WTC11 (cell line): ENCODE measurements around the gene SIX4. TPM values are rescaled to one million over a fixed set of nuclear protein-coding genes. Genes with fewer than 3 reads are reported as not detected.
A peak's percentile ranks its signal among the peaks of the same experiment; 100 is the strongest.

Experiments
- ATAC-seq: fragments of 200-7000 bp; cut with Tn5 transposase; 2 replicates; pipeline ENCODE4 v1.10.0; 2021; ENCODE audit warnings: mild to moderate bottlenecking, moderate library complexity
- CTCF ChIA-PET: fragments of 300-600 bp; sonication (Branson Sonifier 250); formaldehyde crosslinking; loops from one replicate; lab custom pipeline; 2021; ENCODE audit warnings: antibody characterized with exemption; lab: Charles Lee
- POLR2A ChIA-PET: fragments of 350-600 bp; sonication (Branson Sonifier 250); formaldehyde crosslinking; loops from one replicate; lab custom pipeline; 2021; ENCODE audit warnings: antibody characterized with exemption; lab: Charles Lee
- DNase-seq: peaks from one replicate; pipeline ENCODE4 v3.0.0; 2021; ENCODE audit warnings: low spot score
- H3K27ac Mint-ChIP-seq: 2 replicates; pipeline ENCODE4 v1.8.0; 2021; ENCODE audit warnings: mixed read lengths
- H3K27me3 Mint-ChIP-seq: 2 replicates; pipeline ENCODE4 v1.8.0; 2021; ENCODE audit warnings: low read depth, mild to moderate bottlenecking, moderate library complexity, mixed read lengths
- H3K36me3 Mint-ChIP-seq: 2 replicates; pipeline ENCODE4 v1.8.0; 2021; ENCODE audit warnings: mixed read lengths
- H3K4me1 Mint-ChIP-seq: 2 replicates; pipeline ENCODE4 v1.8.0; 2022; ENCODE audit warnings: mixed read lengths
- H3K4me3 Mint-ChIP-seq: 2 replicates; pipeline ENCODE4 v1.8.0; 2021; ENCODE audit warnings: mild to moderate bottlenecking, moderate library complexity, mixed read lengths
- H3K9me3 Mint-ChIP-seq: 2 replicates; pipeline ENCODE4 v1.8.0; 2021; ENCODE audit warnings: mixed read lengths
- CREB1 ChIP-seq: sonication (generic); formaldehyde crosslinking; IDR thresholded peaks from 2 replicates; pipeline ENCODE4 v1.8.0; 2023; ENCODE audit warnings: mild to moderate bottlenecking, missing genetic modification reagents
- NR3C1 ChIP-seq: sonication (generic); formaldehyde crosslinking; conservative IDR thresholded peaks from 2 replicates; pipeline ENCODE4 v1.8.1; 2023; ENCODE audit warnings: low read depth, mild to moderate bottlenecking, missing genetic modification reagents
- RELA ChIP-seq: sonication (generic); formaldehyde crosslinking; IDR thresholded peaks from 2 replicates; pipeline ENCODE4 v1.8.1; 2022; ENCODE audit warnings: missing genetic modification reagents, mild to moderate bottlenecking, borderline replicate concordance
- SOX15 ChIP-seq: fragments of 250-450 bp; sonication (Bioruptor Pico); IDR thresholded peaks from 2 replicates; pipeline ENCODE4 v1.9.0; 2021; ENCODE audit warnings: mild to moderate bottlenecking
- SP1 ChIP-seq: sonication (generic); formaldehyde crosslinking; conservative IDR thresholded peaks from 2 replicates; pipeline ENCODE4 v1.8.1; 2022; ENCODE audit warnings: missing genetic modification reagents
- ZNF121 ChIP-seq: sonication (generic); formaldehyde crosslinking; IDR thresholded peaks from 2 replicates; pipeline ENCODE4 v1.8.0; 2023; ENCODE audit warnings: missing genetic modification reagents
- ZNF317 ChIP-seq: sonication (generic); formaldehyde crosslinking; IDR thresholded peaks from 2 replicates; pipeline ENCODE4 v1.8.1; 2023; ENCODE audit warnings: low read depth, mild to moderate bottlenecking, moderate library complexity, missing genetic modification reagents, borderline replicate concordance
- ZNF416 ChIP-seq: fragments of 250-450 bp; sonication (Bioruptor Pico); IDR thresholded peaks from 2 replicates; pipeline ENCODE4 v1.9.0; 2021; ENCODE audit warnings: mild to moderate bottlenecking, inconsistent platforms
- total RNA-seq: library from RNA; stranded (reverse); gene quantifications from 3 replicates; pipeline ENCODE4 v1.2.3, GENCODE V29; 2021
- TF ChIP-seq, protein P1 (sequence below): sonication (generic); formaldehyde crosslinking; IDR thresholded peaks from 2 replicates; pipeline ENCODE4 v1.8.0; 2022; ENCODE audit warnings: mild to moderate bottlenecking, missing genetic modification reagents
- TF ChIP-seq, protein P2 (sequence below): fragments of 250-450 bp; sonication (Bioruptor Pico); IDR thresholded peaks from 2 replicates; pipeline ENCODE4 v1.9.0; 2021; ENCODE audit warnings: mild to moderate bottlenecking
- TF ChIP-seq, protein P3 (sequence below): sonication (generic); formaldehyde crosslinking; conservative IDR thresholded peaks from 2 replicates; pipeline ENCODE4 v1.8.1; 2023; ENCODE audit warnings: mild to moderate bottlenecking, low read depth, missing genetic modification reagents, moderate library complexity
- TF ChIP-seq, protein P4 (sequence below): sonication (generic); formaldehyde crosslinking; IDR thresholded peaks from 2 replicates; pipeline ENCODE4 v1.8.1; 2022; ENCODE audit warnings: low read depth, mild to moderate bottlenecking, moderate library complexity, missing genetic modification reagents, borderline replicate concordance
- TF ChIP-seq, protein P5 (sequence below): sonication (generic); formaldehyde crosslinking; IDR thresholded peaks from 2 replicates; pipeline ENCODE4 v1.8.1; 2023; ENCODE audit warnings: mild to moderate bottlenecking, moderate library complexity, missing genetic modification reagents
- TF ChIP-seq, protein P6 (sequence below): fragments of 250-450 bp; sonication (Bioruptor Pico); IDR thresholded peaks from 2 replicates; pipeline ENCODE4 v1.8.0; 2021; ENCODE audit warnings: mild to moderate bottlenecking
- TF ChIP-seq, protein P7 (sequence below): sonication (generic); formaldehyde crosslinking; IDR thresholded peaks from 2 replicates; pipeline ENCODE4 v1.8.1; 2023; ENCODE audit warnings: mild to moderate bottlenecking, missing genetic modification reagents, moderate library complexity
- TF ChIP-seq, protein P8 (sequence below): sonication (generic); formaldehyde crosslinking; IDR thresholded peaks from 2 replicates; pipeline ENCODE4 v1.8.1; 2023; ENCODE audit warnings: mild to moderate bottlenecking, missing genetic modification reagents, moderate library complexity
- TF ChIP-seq, protein P9 (sequence below): sonication (generic); formaldehyde crosslinking; IDR thresholded peaks from 2 replicates; pipeline ENCODE4 v1.8.0; 2022; ENCODE audit warnings: mild to moderate bottlenecking, missing genetic modification reagents

Gene SIX4
- total RNA-seq, 1 experiment from 2014 or later, result 41.8 TPM

DNA sequence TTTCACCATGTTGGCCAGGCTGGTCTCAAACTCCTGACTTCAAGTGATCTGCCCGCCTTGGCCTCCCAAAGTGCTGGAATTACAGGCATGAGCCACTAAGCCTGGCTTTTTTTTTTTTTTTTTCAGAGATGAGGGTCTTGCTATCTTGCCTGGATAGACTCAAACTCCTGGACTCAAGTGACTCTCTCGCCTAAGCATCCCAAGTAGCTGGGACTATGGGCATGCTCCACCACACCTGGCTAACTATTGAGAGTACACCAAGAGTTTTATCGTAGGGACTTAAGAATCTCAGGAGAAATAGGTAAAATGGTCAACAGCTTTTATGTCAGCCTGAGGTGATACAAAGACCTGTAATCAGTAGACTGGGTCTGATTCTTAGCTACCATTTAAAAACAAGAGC, 43.6 kb downstream of the SIX4 start:
- CTCF ChIA-PET, result interaction anchor here (0.9 kb wide), 1 partner anchor 349 kb away, joined by 3 read pairs; no protein-coding TSS in a partner anchor
- peaks cover 7% of the 10 kb centered on the region for H3K9me3 Mint-ChIP-seq

DNA sequence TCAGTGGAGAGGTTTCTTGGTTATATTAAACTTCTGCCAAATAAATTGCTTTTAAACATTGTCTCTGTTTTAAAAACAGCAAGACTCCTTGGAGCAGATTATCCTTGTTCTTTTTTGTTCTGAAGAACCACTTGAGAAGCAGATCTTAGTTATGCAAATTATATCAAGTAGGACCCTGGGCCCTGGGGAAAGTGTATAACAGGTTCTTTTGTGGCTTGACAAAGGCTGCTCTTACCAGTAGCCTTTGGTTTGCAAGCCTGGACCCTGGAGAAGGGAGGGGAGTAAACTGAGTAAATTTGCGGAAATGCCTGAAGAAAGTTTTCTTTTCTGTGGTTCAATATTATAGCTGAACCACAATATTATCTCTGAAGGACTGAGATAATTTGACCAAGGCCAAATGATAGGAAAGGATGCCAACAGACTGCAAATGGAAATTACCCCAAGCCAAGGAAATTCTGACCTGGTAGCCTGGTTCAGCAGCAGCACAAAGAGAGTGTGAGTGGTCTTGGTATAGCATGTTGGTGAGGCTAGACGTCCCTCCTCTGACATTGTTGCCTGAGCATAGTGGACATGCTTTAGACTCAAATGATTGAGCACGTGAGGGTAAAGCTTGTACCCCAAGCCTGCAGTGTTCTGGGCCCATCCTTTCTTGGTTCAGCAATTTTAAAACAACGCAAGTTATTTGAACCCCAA, 44.4 kb downstream of the SIX4 start:
- ATAC-seq (peak; percentile 96), DNase-seq (no peak)
- peak overlapping the region; percentile 32; the same call in 1 of the 2 replicates for H3K4me3 Mint-ChIP-seq
- H3K27ac Mint-ChIP-seq, result peak overlapping the region; percentile 71
- peaks cover 7% of the 10 kb centered on the region for H3K9me3 Mint-ChIP-seq
- POLR2A ChIA-PET, result interaction anchor here (0.6 kb wide), 1 partner anchor 42 kb away, joined by 4 read pairs; no protein-coding TSS in a partner anchor
- no peaks in the 10 kb centered on the region for H3K36me3 Mint-ChIP-seq
- peaks cover 40% of the 10 kb centered on the region for H3K4me1 Mint-ChIP-seq
- H3K27me3 Mint-ChIP-seq, result no peaks in the 10 kb centered on the region; the same call in 1 of the 2 replicates
- CTCF ChIA-PET, result interaction anchor here (0.7 kb wide), 1 partner anchor 448 kb away, joined by 5 read pairs; no protein-coding TSS in a partner anchor
- TF ChIP-seq, protein P1, sequence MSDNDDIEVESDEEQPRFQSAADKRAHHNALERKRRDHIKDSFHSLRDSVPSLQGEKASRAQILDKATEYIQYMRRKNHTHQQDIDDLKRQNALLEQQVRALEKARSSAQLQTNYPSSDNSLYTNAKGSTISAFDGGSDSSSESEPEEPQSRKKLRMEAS (CRISPR knock-in tag), result no peak
- TF ChIP-seq ZNF416 (no peak), SOX15 (CRISPR knock-in tag) (no peak), SP1 (CRISPR knock-in tag) (no peak), NR3C1 (CRISPR knock-in tag) (no peak), ZNF121 (CRISPR knock-in tag) (no peak)
- TF ChIP-seq, protein P2, sequence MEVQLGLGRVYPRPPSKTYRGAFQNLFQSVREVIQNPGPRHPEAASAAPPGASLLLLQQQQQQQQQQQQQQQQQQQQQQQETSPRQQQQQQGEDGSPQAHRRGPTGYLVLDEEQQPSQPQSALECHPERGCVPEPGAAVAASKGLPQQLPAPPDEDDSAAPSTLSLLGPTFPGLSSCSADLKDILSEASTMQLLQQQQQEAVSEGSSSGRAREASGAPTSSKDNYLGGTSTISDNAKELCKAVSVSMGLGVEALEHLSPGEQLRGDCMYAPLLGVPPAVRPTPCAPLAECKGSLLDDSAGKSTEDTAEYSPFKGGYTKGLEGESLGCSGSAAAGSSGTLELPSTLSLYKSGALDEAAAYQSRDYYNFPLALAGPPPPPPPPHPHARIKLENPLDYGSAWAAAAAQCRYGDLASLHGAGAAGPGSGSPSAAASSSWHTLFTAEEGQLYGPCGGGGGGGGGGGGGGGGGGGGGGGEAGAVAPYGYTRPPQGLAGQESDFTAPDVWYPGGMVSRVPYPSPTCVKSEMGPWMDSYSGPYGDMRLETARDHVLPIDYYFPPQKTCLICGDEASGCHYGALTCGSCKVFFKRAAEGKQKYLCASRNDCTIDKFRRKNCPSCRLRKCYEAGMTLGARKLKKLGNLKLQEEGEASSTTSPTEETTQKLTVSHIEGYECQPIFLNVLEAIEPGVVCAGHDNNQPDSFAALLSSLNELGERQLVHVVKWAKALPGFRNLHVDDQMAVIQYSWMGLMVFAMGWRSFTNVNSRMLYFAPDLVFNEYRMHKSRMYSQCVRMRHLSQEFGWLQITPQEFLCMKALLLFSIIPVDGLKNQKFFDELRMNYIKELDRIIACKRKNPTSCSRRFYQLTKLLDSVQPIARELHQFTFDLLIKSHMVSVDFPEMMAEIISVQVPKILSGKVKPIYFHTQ (CRISPR knock-in tag), result no peak
- TF ChIP-seq, protein P3, sequence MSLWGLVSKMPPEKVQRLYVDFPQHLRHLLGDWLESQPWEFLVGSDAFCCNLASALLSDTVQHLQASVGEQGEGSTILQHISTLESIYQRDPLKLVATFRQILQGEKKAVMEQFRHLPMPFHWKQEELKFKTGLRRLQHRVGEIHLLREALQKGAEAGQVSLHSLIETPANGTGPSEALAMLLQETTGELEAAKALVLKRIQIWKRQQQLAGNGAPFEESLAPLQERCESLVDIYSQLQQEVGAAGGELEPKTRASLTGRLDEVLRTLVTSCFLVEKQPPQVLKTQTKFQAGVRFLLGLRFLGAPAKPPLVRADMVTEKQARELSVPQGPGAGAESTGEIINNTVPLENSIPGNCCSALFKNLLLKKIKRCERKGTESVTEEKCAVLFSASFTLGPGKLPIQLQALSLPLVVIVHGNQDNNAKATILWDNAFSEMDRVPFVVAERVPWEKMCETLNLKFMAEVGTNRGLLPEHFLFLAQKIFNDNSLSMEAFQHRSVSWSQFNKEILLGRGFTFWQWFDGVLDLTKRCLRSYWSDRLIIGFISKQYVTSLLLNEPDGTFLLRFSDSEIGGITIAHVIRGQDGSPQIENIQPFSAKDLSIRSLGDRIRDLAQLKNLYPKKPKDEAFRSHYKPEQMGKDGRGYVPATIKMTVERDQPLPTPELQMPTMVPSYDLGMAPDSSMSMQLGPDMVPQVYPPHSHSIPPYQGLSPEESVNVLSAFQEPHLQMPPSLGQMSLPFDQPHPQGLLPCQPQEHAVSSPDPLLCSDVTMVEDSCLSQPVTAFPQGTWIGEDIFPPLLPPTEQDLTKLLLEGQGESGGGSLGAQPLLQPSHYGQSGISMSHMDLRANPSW (CRISPR knock-in tag), result no peak
- TF ChIP-seq, protein P4, sequence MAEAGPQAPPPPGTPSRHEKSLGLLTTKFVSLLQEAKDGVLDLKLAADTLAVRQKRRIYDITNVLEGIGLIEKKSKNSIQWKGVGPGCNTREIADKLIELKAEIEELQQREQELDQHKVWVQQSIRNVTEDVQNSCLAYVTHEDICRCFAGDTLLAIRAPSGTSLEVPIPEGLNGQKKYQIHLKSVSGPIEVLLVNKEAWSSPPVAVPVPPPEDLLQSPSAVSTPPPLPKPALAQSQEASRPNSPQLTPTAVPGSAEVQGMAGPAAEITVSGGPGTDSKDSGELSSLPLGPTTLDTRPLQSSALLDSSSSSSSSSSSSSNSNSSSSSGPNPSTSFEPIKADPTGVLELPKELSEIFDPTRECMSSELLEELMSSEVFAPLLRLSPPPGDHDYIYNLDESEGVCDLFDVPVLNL, result no peak
- TF ChIP-seq, protein P5, sequence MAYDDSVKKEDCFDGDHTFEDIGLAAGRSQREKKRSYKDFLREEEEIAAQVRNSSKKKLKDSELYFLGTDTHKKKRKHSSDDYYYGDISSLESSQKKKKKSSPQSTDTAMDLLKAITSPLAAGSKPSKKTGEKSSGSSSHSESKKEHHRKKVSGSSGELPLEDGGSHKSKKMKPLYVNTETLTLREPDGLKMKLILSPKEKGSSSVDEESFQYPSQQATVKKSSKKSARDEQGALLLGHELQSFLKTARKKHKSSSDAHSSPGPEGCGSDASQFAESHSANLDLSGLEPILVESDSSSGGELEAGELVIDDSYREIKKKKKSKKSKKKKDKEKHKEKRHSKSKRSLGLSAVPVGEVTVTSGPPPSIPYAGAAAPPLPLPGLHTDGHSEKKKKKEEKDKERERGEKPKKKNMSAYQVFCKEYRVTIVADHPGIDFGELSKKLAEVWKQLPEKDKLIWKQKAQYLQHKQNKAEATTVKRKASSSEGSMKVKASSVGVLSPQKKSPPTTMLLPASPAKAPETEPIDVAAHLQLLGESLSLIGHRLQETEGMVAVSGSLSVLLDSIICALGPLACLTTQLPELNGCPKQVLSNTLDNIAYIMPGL (CRISPR knock-in tag), result no peak
- TF ChIP-seq, protein P6, sequence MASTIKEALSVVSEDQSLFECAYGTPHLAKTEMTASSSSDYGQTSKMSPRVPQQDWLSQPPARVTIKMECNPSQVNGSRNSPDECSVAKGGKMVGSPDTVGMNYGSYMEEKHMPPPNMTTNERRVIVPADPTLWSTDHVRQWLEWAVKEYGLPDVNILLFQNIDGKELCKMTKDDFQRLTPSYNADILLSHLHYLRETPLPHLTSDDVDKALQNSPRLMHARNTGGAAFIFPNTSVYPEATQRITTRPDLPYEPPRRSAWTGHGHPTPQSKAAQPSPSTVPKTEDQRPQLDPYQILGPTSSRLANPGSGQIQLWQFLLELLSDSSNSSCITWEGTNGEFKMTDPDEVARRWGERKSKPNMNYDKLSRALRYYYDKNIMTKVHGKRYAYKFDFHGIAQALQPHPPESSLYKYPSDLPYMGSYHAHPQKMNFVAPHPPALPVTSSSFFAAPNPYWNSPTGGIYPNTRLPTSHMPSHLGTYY (CRISPR knock-in tag), result no peak
- TF ChIP-seq, protein P7, sequence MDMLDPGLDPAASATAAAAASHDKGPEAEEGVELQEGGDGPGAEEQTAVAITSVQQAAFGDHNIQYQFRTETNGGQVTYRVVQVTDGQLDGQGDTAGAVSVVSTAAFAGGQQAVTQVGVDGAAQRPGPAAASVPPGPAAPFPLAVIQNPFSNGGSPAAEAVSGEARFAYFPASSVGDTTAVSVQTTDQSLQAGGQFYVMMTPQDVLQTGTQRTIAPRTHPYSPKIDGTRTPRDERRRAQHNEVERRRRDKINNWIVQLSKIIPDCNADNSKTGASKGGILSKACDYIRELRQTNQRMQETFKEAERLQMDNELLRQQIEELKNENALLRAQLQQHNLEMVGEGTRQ (CRISPR knock-in tag), result no peak
- TF ChIP-seq, protein P8, sequence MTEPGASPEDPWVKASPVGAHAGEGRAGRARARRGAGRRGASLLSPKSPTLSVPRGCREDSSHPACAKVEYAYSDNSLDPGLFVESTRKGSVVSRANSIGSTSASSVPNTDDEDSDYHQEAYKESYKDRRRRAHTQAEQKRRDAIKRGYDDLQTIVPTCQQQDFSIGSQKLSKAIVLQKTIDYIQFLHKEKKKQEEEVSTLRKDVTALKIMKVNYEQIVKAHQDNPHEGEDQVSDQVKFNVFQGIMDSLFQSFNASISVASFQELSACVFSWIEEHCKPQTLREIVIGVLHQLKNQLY (CRISPR knock-in tag), result no peak

More for the DNA sequence above, 43.6 kb downstream of the SIX4 start:
- ATAC-seq (no peak), DNase-seq (no peak)
- TF ChIP-seq RELA (CRISPR knock-in tag), result no peak
- TF ChIP-seq, protein P9, sequence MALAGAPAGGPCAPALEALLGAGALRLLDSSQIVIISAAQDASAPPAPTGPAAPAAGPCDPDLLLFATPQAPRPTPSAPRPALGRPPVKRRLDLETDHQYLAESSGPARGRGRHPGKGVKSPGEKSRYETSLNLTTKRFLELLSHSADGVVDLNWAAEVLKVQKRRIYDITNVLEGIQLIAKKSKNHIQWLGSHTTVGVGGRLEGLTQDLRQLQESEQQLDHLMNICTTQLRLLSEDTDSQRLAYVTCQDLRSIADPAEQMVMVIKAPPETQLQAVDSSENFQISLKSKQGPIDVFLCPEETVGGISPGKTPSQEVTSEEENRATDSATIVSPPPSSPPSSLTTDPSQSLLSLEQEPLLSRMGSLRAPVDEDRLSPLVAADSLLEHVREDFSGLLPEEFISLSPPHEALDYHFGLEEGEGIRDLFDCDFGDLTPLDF (CRISPR knock-in tag), result no peak
- no peak for TF ChIP-seq SOX15 (CRISPR knock-in tag)
- TF ChIP-seq ZNF317 (CRISPR knock-in tag), result no peak
- TF ChIP-seq, protein P4, result no peak
- TF ChIP-seq CREB1 (CRISPR knock-in tag), result no peak
- POLR2A ChIA-PET, result no interaction called here
- H3K36me3 Mint-ChIP-seq, result no peaks in the 10 kb centered on the region
- H3K4me3 Mint-ChIP-seq, result no peak overlapping the region
- H3K27me3 Mint-ChIP-seq, result no peaks in the 10 kb centered on the region; the same call in 1 of the 2 replicates
- peaks cover 40% of the 10 kb centered on the region for H3K4me1 Mint-ChIP-seq
- no peak overlapping the region for H3K27ac Mint-ChIP-seq
